Stimulated activated CD4-positive, alpha-beta T cell treated with anti-CD3 and anti-CD28 coated beads, Interleukin-4, amount 100 ng/mL, for 48 hours (primary cell): Measurements from ENCODE around the gene RAB8A.
"Not testable (repeated sequence)": the region's sequence is repeated elsewhere in the genome, so short reads cannot be mapped to it uniquely, and the experiment has no call there.

Experiments used
- DNase-seq, 2 donors: peaks; one replicate each; pipeline ENCODE4 v3.0.0-alpha.2; 2020; ENCODE audit warnings: low read depth in 2 of 2

Gene RAB8A

GRCh38 chr19:16178866-16179265 is 67.2 kb downstream of the RAB8A start:
- DNase-seq, result not testable (repeated sequence)

GRCh38 chr19:16180611-16181010 is 68.9 kb downstream of the RAB8A start:
- DNase-seq, result no peak
